ENCODE data around the gene ACAD8. TPM values are rescaled to one million over a fixed set of nuclear protein-coding genes. Genes with fewer than 3 reads are reported as not detected.
A peak's percentile ranks its signal among the peaks of the same experiment; 100 is the strongest.

ACAD8 gene
- total RNA-seq, 1 donor from 2014 or later: 28.6 TPM

DNA sequence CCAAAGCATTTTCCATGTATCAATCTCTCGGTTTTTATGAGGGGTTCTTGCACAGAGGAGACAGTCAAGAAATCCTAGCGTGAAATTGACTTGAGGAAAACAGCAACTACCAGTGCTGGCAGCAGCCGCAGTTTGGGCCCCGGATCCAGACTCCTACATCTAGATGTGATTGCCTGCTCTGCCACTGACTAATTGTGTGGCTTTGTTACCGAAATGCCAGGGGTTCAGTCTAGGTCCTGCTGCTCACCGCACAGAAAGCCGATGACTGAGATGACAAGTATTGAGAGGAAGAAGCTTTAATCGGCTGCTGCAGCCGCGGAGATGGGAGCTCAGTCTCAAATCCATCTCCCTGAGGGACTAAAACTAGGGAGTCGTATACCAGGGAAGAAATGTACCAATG, 14.6 kb downstream of the ACAD8 start:
- Histone ChIP-seq H3K36me3 (peaks cover 4 to 15% of the 10 kb centered on the region in 2 donors), H3K4me3 (no peak overlapping the region), H3K9me3 (no peaks in the 10 kb centered on the region), H3K27ac (no peak overlapping the region), H3K4me1 (no peaks in the 10 kb centered on the region), H3K27me3 (no peaks in the 10 kb centered on the region)
- intact Hi-C loops (cut with DNase I): no loop called here
- no peak for DNase-seq (ENCODE audit: low spot score in 2 of 2)
- TF ChIP-seq, protein P1, sequence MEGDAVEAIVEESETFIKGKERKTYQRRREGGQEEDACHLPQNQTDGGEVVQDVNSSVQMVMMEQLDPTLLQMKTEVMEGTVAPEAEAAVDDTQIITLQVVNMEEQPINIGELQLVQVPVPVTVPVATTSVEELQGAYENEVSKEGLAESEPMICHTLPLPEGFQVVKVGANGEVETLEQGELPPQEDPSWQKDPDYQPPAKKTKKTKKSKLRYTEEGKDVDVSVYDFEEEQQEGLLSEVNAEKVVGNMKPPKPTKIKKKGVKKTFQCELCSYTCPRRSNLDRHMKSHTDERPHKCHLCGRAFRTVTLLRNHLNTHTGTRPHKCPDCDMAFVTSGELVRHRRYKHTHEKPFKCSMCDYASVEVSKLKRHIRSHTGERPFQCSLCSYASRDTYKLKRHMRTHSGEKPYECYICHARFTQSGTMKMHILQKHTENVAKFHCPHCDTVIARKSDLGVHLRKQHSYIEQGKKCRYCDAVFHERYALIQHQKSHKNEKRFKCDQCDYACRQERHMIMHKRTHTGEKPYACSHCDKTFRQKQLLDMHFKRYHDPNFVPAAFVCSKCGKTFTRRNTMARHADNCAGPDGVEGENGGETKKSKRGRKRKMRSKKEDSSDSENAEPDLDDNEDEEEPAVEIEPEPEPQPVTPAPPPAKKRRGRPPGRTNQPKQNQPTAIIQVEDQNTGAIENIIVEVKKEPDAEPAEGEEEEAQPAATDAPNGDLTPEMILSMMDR (IDR thresholded peaks at IDR 0.05): no peak

DNA sequence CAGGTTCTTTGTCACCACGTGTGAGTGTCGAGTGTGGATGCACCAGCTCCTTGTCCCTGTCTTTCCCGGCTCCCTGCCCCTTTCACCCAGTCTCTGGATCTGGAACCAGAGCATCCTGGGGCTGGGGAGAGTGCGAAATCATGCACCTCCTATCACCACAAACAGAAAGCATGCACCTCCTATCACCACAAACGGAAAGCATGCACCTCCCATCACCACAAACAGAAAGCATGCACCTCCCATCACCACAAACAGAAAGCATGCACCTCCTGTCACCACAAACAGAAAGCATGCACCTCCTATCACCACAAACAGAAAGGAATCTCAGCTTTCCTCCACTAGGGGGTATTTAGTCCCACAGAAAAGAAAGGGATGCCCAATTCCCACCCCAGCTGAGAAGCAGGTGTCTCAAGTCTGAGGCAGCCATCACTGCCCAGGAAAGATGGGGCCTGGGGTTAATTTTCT, 16.9 kb downstream of the ACAD8 start:
- no peaks in the 10 kb centered on the region for H3K9me3 ChIP-seq
- intact Hi-C loops (cut with DNase I): no loop called here
- no peak overlapping the region for H3K4me3 ChIP-seq
- peaks cover 10% of the 10 kb centered on the region for H3K27me3 ChIP-seq
- no peaks in the 10 kb centered on the region for H3K4me1 ChIP-seq
- no peak overlapping the region for H3K27ac ChIP-seq
- H3K36me3 ChIP-seq: no peaks in the 10 kb centered on the region
- TF ChIP-seq, protein P1 (IDR thresholded peaks at IDR 0.05): no peak
- no peak for DNase-seq (ENCODE audit: low spot score in 2 of 2)

- Histone ChIP-seq H3K36me3 (no peaks in the 10 kb centered on the region), H3K27ac (no peak overlapping the region), H3K27me3 (peaks cover 14% of the 10 kb centered on the region), H3K4me3 (no peak overlapping the region), H3K9me3 (no peaks in the 10 kb centered on the region), H3K4me1 (peaks cover 0 to 9% of the 10 kb centered on the region in 2 donors)
- TF ChIP-seq, protein P1 (IDR thresholded peaks at IDR 0.05): no peak
- intact Hi-C loops (cut with DNase I): no loop called here
- peak in 1 of 2 donors; percentile 2 for DNase-seq (ENCODE audit: low spot score in 2 of 2)
Observed at GRCh38 chr11:134271978-134272377, 18.6 kb downstream of the ACAD8 start.

- intact Hi-C loops (cut with DNase I): no loop called here
- no peak overlapping the region for H3K4me3 ChIP-seq
- peaks cover 0 to 9% of the 10 kb centered on the region in 2 donors for H3K4me1 ChIP-seq
- no peak overlapping the region for H3K27ac ChIP-seq
- peak in 1 of 2 donors; percentile 35 for DNase-seq (ENCODE audit: low spot score in 2 of 2)
- no peaks in the 10 kb centered on the region for H3K36me3 ChIP-seq
- H3K27me3 ChIP-seq: peaks cover 14% of the 10 kb centered on the region
- TF ChIP-seq, protein P1 (IDR thresholded peaks at IDR 0.05): no peak
- H3K9me3 ChIP-seq: no peaks in the 10 kb centered on the region
Observed at GRCh38 chr11:134272381-134273316, 19.3 kb downstream of the ACAD8 start.

- H3K27me3 ChIP-seq: peaks cover 14% of the 10 kb centered on the region
Observed at GRCh38 chr11:134273317-134273712, 19.9 kb downstream of the ACAD8 start.

More at GRCh38 chr11:134273317-134273712, 19.9 kb downstream of the ACAD8 start:
- TF ChIP-seq, protein P1 (IDR thresholded peaks at IDR 0.05): no peak
- intact Hi-C loops (cut with DNase I): no loop called here
- no peaks in the 10 kb centered on the region for H3K9me3 ChIP-seq
- DNase-seq (ENCODE audit: low spot score in 2 of 2): no peak
- peaks cover 0 to 9% of the 10 kb centered on the region in 2 donors for H3K4me1 ChIP-seq
- H3K27ac ChIP-seq: no peak overlapping the region
- no peaks in the 10 kb centered on the region for H3K36me3 ChIP-seq
- H3K4me3 ChIP-seq: no peak overlapping the region
